ENCODE data around the gene RARB.

Gene RARB

DNA sequence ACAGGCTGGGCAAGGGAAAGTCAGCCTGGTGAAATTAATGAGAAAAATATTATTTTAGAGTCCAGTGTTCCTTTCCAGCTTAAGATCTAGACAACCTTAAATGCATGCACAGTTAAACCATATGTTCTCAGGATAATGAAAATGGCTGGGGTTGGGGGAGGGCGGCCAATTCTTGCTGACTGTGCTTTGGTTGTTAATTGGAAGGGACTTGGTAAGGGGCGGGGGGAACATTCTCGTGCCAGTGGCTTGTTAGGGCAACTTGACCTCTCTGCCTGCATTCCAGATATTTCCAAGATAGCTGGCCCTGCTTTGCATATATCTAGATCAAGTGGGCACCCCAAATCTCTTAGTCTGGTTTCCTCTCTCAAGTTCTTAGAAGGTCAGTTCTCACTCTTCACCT, 124.2 kb downstream of the RARB start:
- Mint-ChIP-seq H3K27ac (no peak overlapping the region), H3K4me1 (ENCODE audit: low read depth in 2 of 2) (no peaks in the 10 kb centered on the region), H3K4me3 (no peak overlapping the region), H3K9me3 (no peaks in the 10 kb centered on the region), H3K36me3 (ENCODE audit: insufficient read depth) (no peaks in the 10 kb centered on the region), H3K27me3 (no peaks in the 10 kb centered on the region)
- no peak for DNase-seq
- ATAC-seq (replicated peaks), result no peak

DNA sequence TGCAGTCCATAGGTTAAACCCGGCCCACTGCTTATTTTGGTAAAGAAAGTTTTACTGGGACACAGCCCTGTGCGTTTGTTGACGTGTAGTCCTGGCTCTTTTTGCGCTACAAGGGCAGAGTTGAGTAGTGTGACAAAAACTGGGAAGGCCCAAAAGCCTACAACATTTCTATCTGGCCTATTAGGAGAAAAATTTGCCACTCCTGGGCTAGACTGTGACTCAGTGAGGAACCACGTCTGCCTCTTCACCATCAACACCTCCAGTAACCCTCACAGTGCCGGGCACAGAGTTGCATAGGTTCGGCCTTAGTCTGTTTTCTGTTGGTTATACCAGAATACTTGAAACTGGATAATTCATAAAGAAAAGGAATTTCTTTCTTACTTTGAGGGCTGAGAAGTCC, 126.3 kb downstream of the RARB start:
- Mint-ChIP-seq H3K9me3 (no peaks in the 10 kb centered on the region), H3K27ac (no peak overlapping the region), H3K4me3 (no peak overlapping the region), H3K36me3 (ENCODE audit: insufficient read depth) (no peaks in the 10 kb centered on the region), H3K4me1 (ENCODE audit: low read depth in 2 of 2) (no peaks in the 10 kb centered on the region), H3K27me3 (no peaks in the 10 kb centered on the region)
- ATAC-seq (replicated peaks) (no peak), DNase-seq (no peak)

DNA sequence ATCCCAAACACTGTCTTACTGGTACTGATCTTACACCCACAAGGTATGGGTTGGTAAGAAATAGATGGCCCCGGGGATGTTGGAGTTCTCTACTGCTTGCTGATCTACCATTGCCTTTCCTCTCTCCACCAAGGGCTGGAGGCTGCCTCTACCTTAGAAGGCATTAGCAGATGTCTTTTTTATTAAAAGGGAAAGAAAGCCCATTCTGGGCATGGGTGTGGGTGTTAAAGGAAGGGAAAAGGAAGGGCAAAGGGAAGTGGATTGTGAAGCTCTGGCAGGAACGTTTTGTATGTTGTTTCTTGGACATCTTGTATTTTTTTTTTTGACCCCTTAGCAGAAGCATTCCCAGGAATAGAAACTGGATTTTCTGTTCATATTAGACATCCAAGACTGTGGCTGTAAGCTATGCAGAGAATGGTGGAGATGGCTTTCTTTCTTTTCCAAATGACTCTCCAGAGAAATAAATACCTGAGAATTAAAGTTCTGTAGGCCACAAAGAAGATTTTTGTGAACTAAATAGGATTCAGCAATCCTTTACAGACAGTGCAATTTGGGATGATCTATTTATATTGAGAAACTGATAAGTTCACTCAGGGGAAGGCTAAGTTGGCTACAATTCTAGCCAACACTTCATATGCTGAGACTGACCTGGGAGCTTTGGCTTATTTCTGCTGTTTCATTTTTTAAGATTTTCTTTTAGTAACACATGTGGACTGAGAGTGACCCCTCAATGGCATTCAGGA, 127.8 kb downstream of the RARB start:
- Mint-ChIP-seq H3K4me1 (ENCODE audit: low read depth in 2 of 2) (no peaks in the 10 kb centered on the region), H3K4me3 (no peak overlapping the region), H3K36me3 (ENCODE audit: insufficient read depth) (no peaks in the 10 kb centered on the region), H3K27me3 (no peaks in the 10 kb centered on the region), H3K9me3 (no peaks in the 10 kb centered on the region), H3K27ac (no peak overlapping the region)
- ATAC-seq (replicated peaks), result no peak
- no peak for DNase-seq

DNA sequence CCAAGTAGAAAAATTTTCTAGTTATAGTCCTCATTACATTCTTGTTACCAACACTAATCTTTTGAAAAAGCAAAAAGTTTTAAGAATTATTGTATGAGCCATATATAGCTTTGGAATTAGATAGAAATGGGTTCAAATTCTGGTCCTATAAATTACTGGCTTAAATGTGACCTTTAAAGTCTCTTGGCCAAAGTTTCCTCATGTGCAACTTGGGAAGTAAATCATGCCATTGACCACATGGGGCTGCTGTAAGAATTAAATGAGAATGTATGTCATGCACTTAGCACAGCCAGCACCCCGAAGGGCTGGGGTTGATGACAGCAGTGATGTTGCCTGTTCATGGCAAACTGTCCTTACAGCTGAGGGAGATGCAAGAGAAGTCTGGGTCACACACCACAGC, 128.4 kb downstream of the RARB start:
- no peak overlapping the region for H3K27ac Mint-ChIP-seq
- H3K27me3 Mint-ChIP-seq, result no peaks in the 10 kb centered on the region
- H3K4me1 Mint-ChIP-seq (ENCODE audit: low read depth in 2 of 2), result no peaks in the 10 kb centered on the region
- H3K4me3 Mint-ChIP-seq, result no peak overlapping the region
- no peaks in the 10 kb centered on the region for H3K36me3 Mint-ChIP-seq (ENCODE audit: insufficient read depth)
- H3K9me3 Mint-ChIP-seq, result no peaks in the 10 kb centered on the region
- ATAC-seq (replicated peaks) (no peak), DNase-seq (no peak)

DNA sequence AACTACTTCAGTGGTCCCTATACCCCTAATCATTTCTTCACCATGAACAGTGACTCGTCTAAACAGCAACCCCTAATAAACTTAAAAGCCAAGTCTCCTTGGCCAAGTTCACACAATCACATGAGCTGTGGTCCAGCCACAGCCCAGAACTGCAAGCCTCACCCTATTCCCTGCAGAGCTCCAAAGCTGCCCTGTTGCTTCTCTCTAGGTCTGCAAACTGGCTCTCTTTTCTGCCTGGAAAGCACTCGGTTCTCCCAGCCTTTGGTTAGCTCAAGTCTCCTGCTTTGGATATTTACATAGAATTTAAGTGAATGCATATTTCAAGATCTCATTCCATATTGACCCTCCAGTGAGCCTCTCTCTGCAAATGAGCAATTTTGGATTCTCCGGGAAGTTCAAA, 129.6 kb downstream of the RARB start:
- DNase-seq (no peak), ATAC-seq (replicated peaks) (no peak)
- Mint-ChIP-seq H3K36me3 (ENCODE audit: insufficient read depth) (no peaks in the 10 kb centered on the region), H3K9me3 (no peaks in the 10 kb centered on the region), H3K27me3 (no peaks in the 10 kb centered on the region), H3K27ac (no peak overlapping the region), H3K4me1 (ENCODE audit: low read depth in 2 of 2) (no peaks in the 10 kb centered on the region), H3K4me3 (no peak overlapping the region)

DNA sequence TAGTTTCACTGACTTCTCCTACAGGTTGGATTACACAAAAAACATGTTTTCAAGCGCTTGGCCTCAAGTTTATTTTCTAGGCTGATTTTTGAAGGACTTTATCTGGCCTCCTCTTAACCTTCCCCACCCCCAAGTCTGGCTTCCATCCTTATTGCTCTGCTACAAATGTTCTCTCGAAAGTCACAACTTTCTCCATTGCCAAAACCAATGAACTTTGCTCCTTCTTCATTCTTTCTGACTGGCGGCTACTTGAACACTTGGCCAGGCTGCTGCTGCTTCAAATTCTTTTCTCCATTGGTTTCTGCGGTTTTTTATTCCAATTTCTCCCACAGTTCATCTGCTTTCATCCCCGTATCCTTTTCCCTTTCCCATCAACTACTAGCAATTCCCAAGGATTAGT, 130.1 kb downstream of the RARB start:
- H3K27me3 Mint-ChIP-seq, result no peaks in the 10 kb centered on the region
- H3K27ac Mint-ChIP-seq, result no peak overlapping the region
- H3K36me3 Mint-ChIP-seq (ENCODE audit: insufficient read depth), result no peaks in the 10 kb centered on the region
- H3K4me1 Mint-ChIP-seq (ENCODE audit: low read depth in 2 of 2), result no peaks in the 10 kb centered on the region
- ATAC-seq (replicated peaks) (no peak), DNase-seq (no peak)
- H3K9me3 Mint-ChIP-seq, result no peaks in the 10 kb centered on the region
- H3K4me3 Mint-ChIP-seq, result no peak overlapping the region

DNA sequence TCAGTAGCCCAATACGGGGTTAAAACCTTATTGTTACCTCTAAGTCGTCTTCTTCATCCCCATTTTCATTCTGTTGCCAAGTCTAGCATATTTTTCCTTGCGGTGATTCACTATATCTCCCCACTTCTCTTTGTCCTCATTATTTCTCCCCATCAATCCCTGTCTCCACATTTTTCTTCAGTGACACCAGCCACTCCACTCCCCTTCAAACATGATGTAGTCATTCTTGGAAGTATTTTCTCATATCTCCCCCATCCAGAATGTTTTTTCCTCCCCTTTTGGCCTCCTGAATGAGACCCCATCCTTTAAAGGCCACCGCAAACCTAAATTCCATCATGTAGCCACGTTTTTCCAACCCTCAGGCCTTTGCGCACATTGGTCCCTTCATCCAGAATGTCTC, 130.7 kb downstream of the RARB start:
- no peaks in the 10 kb centered on the region for H3K9me3 Mint-ChIP-seq
- no peak overlapping the region for H3K27ac Mint-ChIP-seq
- ATAC-seq (replicated peaks) (no peak), DNase-seq (no peak)
- no peaks in the 10 kb centered on the region for H3K27me3 Mint-ChIP-seq
- H3K36me3 Mint-ChIP-seq (ENCODE audit: insufficient read depth), result no peaks in the 10 kb centered on the region
- H3K4me3 Mint-ChIP-seq, result no peak overlapping the region
- no peaks in the 10 kb centered on the region for H3K4me1 Mint-ChIP-seq (ENCODE audit: low read depth in 2 of 2)

DNA sequence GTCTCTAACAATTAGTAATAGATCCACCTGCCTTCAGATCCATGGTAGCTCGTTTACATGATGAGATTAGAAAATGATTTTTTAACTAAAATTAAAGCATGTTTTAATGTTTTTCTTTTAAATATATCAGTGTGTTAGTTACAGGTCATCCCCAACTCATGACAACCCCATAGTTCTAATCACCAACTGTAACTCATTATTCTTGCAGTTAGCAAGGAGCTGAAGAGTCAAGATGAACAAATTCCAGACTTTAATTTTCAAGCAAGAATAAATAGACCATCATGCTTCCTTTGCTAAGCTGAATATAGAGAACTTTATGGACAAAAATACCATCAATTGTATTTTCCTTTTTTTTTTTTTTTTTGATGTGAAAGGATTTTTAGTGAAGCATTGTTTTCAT, 135.5 kb downstream of the RARB start:
- ATAC-seq (replicated peaks) (no peak), DNase-seq (no peak)
- Mint-ChIP-seq H3K36me3 (ENCODE audit: insufficient read depth) (no peaks in the 10 kb centered on the region), H3K4me3 (no peak overlapping the region), H3K27me3 (peaks cover 5 to 13% of the 10 kb centered on the region in 2 donors), H3K9me3 (no peaks in the 10 kb centered on the region), H3K4me1 (ENCODE audit: low read depth in 2 of 2) (no peaks in the 10 kb centered on the region), H3K27ac (no peak overlapping the region)

DNA sequence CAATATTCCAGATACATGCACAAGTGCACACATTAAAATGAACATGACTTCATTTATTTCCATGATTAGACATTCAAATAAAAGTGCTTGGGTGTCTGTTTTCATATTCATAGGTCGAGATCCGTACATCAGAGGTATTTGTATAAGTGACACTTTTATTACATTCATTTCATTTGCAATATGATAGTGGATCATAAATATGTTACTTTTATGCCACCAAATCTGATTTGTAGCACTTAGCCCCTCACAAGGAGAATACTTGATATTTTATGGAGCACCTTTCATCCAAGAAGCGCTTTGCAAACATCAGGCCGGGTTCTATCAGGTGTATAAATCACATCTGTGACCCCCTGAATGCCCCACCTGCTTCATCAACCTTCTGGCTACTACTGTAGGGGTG, 136.0 kb downstream of the RARB start:
- Mint-ChIP-seq H3K27ac (no peak overlapping the region), H3K27me3 (peaks cover 8 to 16% of the 10 kb centered on the region in 2 donors), H3K36me3 (ENCODE audit: insufficient read depth) (no peaks in the 10 kb centered on the region), H3K4me3 (no peak overlapping the region), H3K4me1 (ENCODE audit: low read depth in 2 of 2) (no peaks in the 10 kb centered on the region), H3K9me3 (no peaks in the 10 kb centered on the region)
- DNase-seq (no peak), ATAC-seq (replicated peaks) (no peak)

DNA sequence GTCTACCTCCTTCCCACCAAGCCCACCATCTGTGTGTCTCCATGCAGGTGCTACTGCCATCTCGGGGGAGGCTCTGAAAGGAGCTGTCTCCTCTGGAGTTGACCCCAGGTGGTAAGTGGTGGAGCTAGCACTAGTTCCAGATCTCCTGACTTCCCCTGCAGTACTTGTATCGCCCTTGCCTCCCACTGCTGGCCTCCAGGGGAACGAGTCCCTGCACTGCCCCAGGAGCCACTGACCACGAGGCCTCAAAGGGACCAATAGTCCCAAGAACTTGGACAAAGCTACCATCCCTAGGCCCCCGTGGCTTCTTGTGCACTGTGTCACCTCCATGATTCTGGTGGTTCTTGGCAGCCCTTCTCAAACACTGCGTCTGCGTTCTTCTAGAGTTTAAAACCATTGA, 137.7 kb downstream of the RARB start:
- H3K4me3 Mint-ChIP-seq, result no peak overlapping the region
- ATAC-seq (replicated peaks) (no peak), DNase-seq (no peak)
- peaks cover 8 to 16% of the 10 kb centered on the region in 2 donors for H3K27me3 Mint-ChIP-seq
- H3K27ac Mint-ChIP-seq, result no peak overlapping the region
- H3K9me3 Mint-ChIP-seq, result no peaks in the 10 kb centered on the region
- no peaks in the 10 kb centered on the region for H3K36me3 Mint-ChIP-seq (ENCODE audit: insufficient read depth)
- no peaks in the 10 kb centered on the region for H3K4me1 Mint-ChIP-seq (ENCODE audit: low read depth in 2 of 2)

DNA sequence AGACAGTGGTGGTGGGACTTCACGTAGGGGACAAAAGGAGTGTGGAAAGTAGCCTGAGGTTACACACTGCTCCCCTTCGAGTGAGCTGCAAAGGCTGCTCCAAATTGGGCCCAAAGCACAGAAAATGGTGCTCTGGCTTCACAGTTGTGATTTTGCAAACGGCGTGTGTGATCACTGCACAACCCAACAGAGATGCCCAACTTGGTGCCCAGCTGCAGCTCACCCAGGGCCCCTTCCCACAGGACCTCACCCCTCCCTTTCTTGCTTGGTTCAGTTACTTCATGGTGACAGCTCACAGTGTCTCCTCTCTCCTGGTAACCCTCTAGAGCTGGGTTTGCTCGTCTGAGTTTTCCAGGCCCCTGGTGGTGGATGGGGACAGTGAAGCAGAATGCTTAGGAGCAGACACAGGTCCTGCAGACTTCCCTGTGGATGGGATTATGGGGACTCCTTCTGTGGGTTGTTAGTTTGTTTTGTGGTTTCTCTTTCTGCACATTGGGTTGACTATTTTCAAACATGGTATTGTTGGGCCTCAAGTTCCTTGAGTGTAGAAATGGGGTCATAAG, 138.4 kb downstream of the RARB start:
- no peaks in the 10 kb centered on the region for H3K4me1 Mint-ChIP-seq (ENCODE audit: low read depth in 2 of 2)
- H3K27me3 Mint-ChIP-seq, result peaks cover 8 to 16% of the 10 kb centered on the region in 2 donors
- no peaks in the 10 kb centered on the region for H3K9me3 Mint-ChIP-seq
- H3K4me3 Mint-ChIP-seq, result no peak overlapping the region
- no peaks in the 10 kb centered on the region for H3K36me3 Mint-ChIP-seq (ENCODE audit: insufficient read depth)
- DNase-seq, result no peak
- no peak overlapping the region for H3K27ac Mint-ChIP-seq
- no peak for ATAC-seq (replicated peaks)

DNA sequence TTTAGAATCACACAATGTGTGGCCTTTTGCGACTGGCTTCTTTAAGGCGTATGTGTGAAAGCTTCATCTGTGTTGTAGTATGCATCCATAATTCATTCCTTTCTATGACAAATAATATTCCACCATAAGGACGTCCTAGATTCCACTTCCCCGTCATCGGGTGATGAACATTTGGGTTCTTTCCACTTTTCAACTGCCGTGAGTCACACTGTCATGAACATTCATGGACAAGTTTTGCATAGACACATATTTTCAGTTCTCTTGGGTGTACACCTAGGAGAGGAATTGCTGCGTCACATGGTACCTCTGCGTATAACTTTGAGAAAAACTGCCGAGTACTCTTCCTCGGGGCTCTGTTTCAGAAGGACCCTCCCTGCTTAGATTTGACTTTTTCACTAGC, 139.3 kb downstream of the RARB start:
- H3K4me3 Mint-ChIP-seq, result no peak overlapping the region
- no peak overlapping the region for H3K27ac Mint-ChIP-seq
- no peaks in the 10 kb centered on the region for H3K9me3 Mint-ChIP-seq

DNA sequence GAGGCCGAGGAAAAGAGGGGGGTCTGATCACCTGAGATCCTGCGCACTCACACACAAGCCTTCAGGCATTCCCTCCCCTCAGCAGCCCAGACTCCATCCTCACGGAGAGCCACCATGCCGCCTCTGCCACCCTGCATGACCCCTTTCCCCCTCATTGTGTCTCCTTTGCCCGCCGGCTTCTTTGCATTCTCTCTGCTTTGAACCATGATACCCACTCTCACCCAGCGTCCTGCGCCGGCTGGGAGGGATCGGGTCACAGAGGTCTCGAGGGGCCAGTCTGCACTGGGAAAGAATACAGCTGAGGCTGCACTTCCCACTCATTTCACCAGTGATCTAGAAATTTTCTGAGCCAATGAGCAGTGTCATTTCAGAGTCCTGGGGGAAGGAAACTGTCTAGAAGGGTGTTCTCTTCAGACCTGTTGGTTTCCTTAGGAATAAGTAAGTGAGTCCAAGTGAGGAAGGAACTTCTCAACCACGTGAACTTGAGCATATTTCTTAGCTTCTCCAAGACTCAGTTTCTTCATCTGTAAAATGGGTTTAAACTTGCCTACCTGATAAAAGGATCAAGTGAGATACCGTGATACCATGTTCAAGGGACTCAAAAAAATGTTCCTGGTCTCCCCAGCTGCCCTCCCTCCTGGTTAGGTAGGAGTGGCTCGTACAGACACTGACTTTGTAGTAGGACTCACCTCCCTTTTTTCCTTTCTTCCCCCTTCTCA, 139.9 kb downstream of the RARB start:
- no peaks in the 10 kb centered on the region for H3K4me1 Mint-ChIP-seq (ENCODE audit: low read depth in 2 of 2)
- H3K27me3 Mint-ChIP-seq, result peaks cover 8 to 19% of the 10 kb centered on the region in 2 donors
- H3K9me3 Mint-ChIP-seq, result no peaks in the 10 kb centered on the region
- no peaks in the 10 kb centered on the region for H3K36me3 Mint-ChIP-seq (ENCODE audit: insufficient read depth)
- ATAC-seq (replicated peaks), result no peak
- no peak overlapping the region for H3K27ac Mint-ChIP-seq
- no peak overlapping the region for H3K4me3 Mint-ChIP-seq
- DNase-seq, result no peak

More for the DNA sequence above, 139.3 kb downstream of the RARB start:
- no peak for ATAC-seq (replicated peaks)
- no peak for DNase-seq
- Mint-ChIP-seq H3K36me3 (ENCODE audit: insufficient read depth) (no peaks in the 10 kb centered on the region), H3K4me1 (ENCODE audit: low read depth in 2 of 2) (no peaks in the 10 kb centered on the region), H3K27me3 (peaks cover 8 to 16% of the 10 kb centered on the region in 2 donors)

DNA sequence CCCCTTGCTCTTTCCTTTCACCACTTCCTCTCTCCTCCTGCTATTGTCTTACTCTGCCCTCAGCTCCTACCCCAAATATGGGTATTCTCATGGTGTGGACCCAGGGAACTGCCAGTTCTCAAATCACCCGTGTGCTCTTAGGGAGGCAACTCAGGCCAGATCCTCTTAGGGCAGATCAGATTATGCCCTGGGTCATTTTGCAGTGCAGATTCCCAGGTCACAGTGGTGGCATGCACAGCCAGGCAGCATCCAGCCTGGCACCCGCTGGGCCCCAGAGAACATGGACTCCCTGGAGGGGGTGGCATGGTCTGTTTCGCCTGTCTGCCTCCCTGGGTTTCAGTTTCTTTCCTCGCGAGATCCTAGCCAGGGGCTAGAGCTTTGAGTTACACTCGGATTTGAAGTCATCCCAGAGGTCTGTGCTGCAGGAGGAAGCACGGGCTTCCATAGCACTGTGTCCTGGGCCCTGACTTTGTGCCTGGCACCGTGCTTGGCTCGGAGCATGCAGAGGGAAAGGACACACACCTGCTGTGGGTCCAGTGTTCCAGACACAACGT, 140.5 kb downstream of the RARB start:
- DNase-seq (no peak), ATAC-seq (replicated peaks) (no peak)
- H3K9me3 Mint-ChIP-seq, result no peaks in the 10 kb centered on the region
- H3K27me3 Mint-ChIP-seq, result peaks cover 8 to 25% of the 10 kb centered on the region in 2 donors
- no peaks in the 10 kb centered on the region for H3K36me3 Mint-ChIP-seq (ENCODE audit: insufficient read depth)
- H3K4me3 Mint-ChIP-seq, result no peak overlapping the region
- no peaks in the 10 kb centered on the region for H3K4me1 Mint-ChIP-seq (ENCODE audit: low read depth in 2 of 2)
- no peak overlapping the region for H3K27ac Mint-ChIP-seq
